KMS-11 (cell line): ENCODE data around the gene OPN1LW.
"Not testable (repeated sequence)": the region's sequence is repeated elsewhere in the genome, so short reads cannot be mapped to it uniquely, and the experiment has no call there.

Experiments used
- H2AFZ ChIP-seq: fragments of 200-600 bp; sonication (generic); 2 replicates; pipeline ENCODE4 v1.6.1; 2016; ENCODE audit warnings: antibody characterized with exemption, mixed run types, low read depth
- H3K27ac ChIP-seq: fragments of 200-600 bp; sonication (generic); 2 replicates; pipeline ENCODE4 v1.6.1; 2016; ENCODE audit warnings: mild to moderate bottlenecking, mixed run types
- H3K27me3 ChIP-seq: fragments of 200-600 bp; sonication (generic); 2 replicates; pipeline ENCODE4 v1.6.1; 2017; ENCODE audit warnings: mild to moderate bottlenecking, low read depth, mixed run types, moderate library complexity; ENCODE audit not compliant: insufficient read depth
- H3K36me3 ChIP-seq: fragments of 200-600 bp; sonication (generic); 2 replicates; pipeline ENCODE4 v1.6.1; 2017; ENCODE audit warnings: mild to moderate bottlenecking, mixed run types; ENCODE audit not compliant: insufficient read depth
- H3K4me1 ChIP-seq: fragments of 200-600 bp; sonication (generic); 2 replicates; pipeline ENCODE4 v1.6.1; 2016; ENCODE audit warnings: mild to moderate bottlenecking, low read depth, mixed run types; ENCODE audit not compliant: poor library complexity, severe bottlenecking
- H3K4me2 ChIP-seq: fragments of 200-600 bp; sonication (generic); 2 replicates; pipeline ENCODE4 v1.7.0; 2016; ENCODE audit warnings: mild to moderate bottlenecking, mixed run types
- H3K4me3 ChIP-seq: fragments of 200-600 bp; sonication (generic); IDR thresholded peaks from 2 replicates; pipeline ENCODE4 v1.6.1; 2017; ENCODE audit warnings: low read depth, low read length, mixed read lengths; ENCODE audit not compliant: insufficient read depth
- H3K79me2 ChIP-seq: fragments of 200-600 bp; sonication (generic); 2 replicates; pipeline ENCODE4 v1.6.1; 2016; ENCODE audit warnings: low read depth, mixed run types; ENCODE audit not compliant: insufficient read depth
- H3K9ac ChIP-seq: fragments of 200-600 bp; sonication (generic); 2 replicates; pipeline ENCODE4 v1.6.1; 2016; ENCODE audit warnings: mild to moderate bottlenecking, mixed run types
- H4K20me1 ChIP-seq: fragments of 200-600 bp; sonication (generic); 2 replicates; pipeline ENCODE4 v1.6.1; 2016; ENCODE audit warnings: mild to moderate bottlenecking, mixed run types; ENCODE audit not compliant: insufficient read depth

The OPN1LW gene

GRCh38 chrX:154168384-154168783 is 24.3 kb downstream of the OPN1LW start:
- not testable (repeated sequence) for H4K20me1 ChIP-seq, H3K9ac ChIP-seq, H3K4me1 ChIP-seq, H3K27ac ChIP-seq, H3K27me3 ChIP-seq, H3K79me2 ChIP-seq, H3K4me2 ChIP-seq, H2AFZ ChIP-seq, H3K4me3 ChIP-seq, H3K36me3 ChIP-seq

GRCh38 chrX:154172535-154172943 is 28.5 kb downstream of the OPN1LW start:
- H3K27ac ChIP-seq, H3K27me3 ChIP-seq, H2AFZ ChIP-seq, H3K4me2 ChIP-seq, H3K4me1 ChIP-seq, H3K79me2 ChIP-seq, H3K4me3 ChIP-seq, H4K20me1 ChIP-seq, H3K36me3 ChIP-seq, H3K9ac ChIP-seq: not testable (repeated sequence)

GRCh38 chrX:154174356-154174755 is 30.3 kb downstream of the OPN1LW start:
- not testable (repeated sequence) for H3K4me2 ChIP-seq, H3K27me3 ChIP-seq, H4K20me1 ChIP-seq, H3K4me3 ChIP-seq, H3K4me1 ChIP-seq, H3K9ac ChIP-seq, H3K27ac ChIP-seq, H2AFZ ChIP-seq, H3K79me2 ChIP-seq, H3K36me3 ChIP-seq

GRCh38 chrX:154182296-154182695 is 38.3 kb downstream of the OPN1LW start, which contains the start of gene OPN1MW:
OPN1MW (plus strand) TSS chrX:154182596; CDS start chrX:154182678, 82 bp downstream.
- not testable (repeated sequence) for H3K4me2 ChIP-seq, H3K4me3 ChIP-seq, H3K9ac ChIP-seq, H3K4me1 ChIP-seq, H3K79me2 ChIP-seq, H3K36me3 ChIP-seq, H3K27me3 ChIP-seq, H3K27ac ChIP-seq, H4K20me1 ChIP-seq, H2AFZ ChIP-seq

- not testable (repeated sequence) for H3K36me3 ChIP-seq, H3K27me3 ChIP-seq, H2AFZ ChIP-seq, H3K4me2 ChIP-seq, H3K79me2 ChIP-seq, H3K4me1 ChIP-seq, H3K27ac ChIP-seq, H3K9ac ChIP-seq, H4K20me1 ChIP-seq, H3K4me3 ChIP-seq
Measured at GRCh38 chrX:154183794-154184193, 39.8 kb downstream of the OPN1LW start.

GRCh38 chrX:154192846-154193245 is 48.8 kb downstream of the OPN1LW start:
- H3K36me3 ChIP-seq, H3K9ac ChIP-seq, H3K27ac ChIP-seq, H4K20me1 ChIP-seq, H3K4me3 ChIP-seq, H3K4me2 ChIP-seq, H3K27me3 ChIP-seq, H2AFZ ChIP-seq, H3K4me1 ChIP-seq, H3K79me2 ChIP-seq: not testable (repeated sequence)

- not testable (repeated sequence) for H4K20me1 ChIP-seq, H3K36me3 ChIP-seq, H3K27me3 ChIP-seq, H3K4me1 ChIP-seq, H3K4me3 ChIP-seq, H3K27ac ChIP-seq, H3K79me2 ChIP-seq, H2AFZ ChIP-seq, H3K9ac ChIP-seq, H3K4me2 ChIP-seq
Measured at GRCh38 chrX:154194316-154194715, 50.3 kb downstream of the OPN1LW start.

- H3K4me1 ChIP-seq, H3K9ac ChIP-seq, H3K36me3 ChIP-seq, H3K79me2 ChIP-seq, H2AFZ ChIP-seq, H3K4me3 ChIP-seq, H3K4me2 ChIP-seq, H3K27me3 ChIP-seq, H4K20me1 ChIP-seq, H3K27ac ChIP-seq: not testable (repeated sequence)
Measured at GRCh38 chrX:154196466-154196865, 52.4 kb downstream of the OPN1LW start.
